Astrocyte (in vitro differentiated cells and primary cell): ENCODE data around the gene RALGAPA1. TPM values are rescaled to one million over a fixed set of nuclear protein-coding genes. Genes with fewer than 3 reads are reported as not detected.

Experiments
- DNase-seq: peaks from one replicate; pipeline ENCODE4 v3.0.0-alpha.2; 2010; ENCODE audit warnings: low read depth
- FAIRE-seq: peaks from 2 replicates; lab custom pipeline; 2011; peaks lifted over from hg19 to GRCh38; lab: Jason Lieb, UNC
- H2AFZ ChIP-seq: 2 replicates; pipeline ENCODE4 v1.6.0; 2012; ENCODE audit warnings: low read depth, low read length, inconsistent platforms
- H3K27ac ChIP-seq: 2 replicates; pipeline ENCODE4 v1.5.1; 2011; ENCODE audit warnings: low read depth, low read length, inconsistent platforms
- H3K27me3 ChIP-seq: 2 replicates; pipeline ENCODE4 v1.6.0; 2011; ENCODE audit warnings: low read length, inconsistent platforms; ENCODE audit not compliant: insufficient read depth
- H3K36me3 ChIP-seq: 2 replicates; pipeline ENCODE4 v1.5.1; 2011; ENCODE audit warnings: low read length, inconsistent platforms; ENCODE audit not compliant: insufficient read depth
- H3K4me1 ChIP-seq: 2 replicates; pipeline ENCODE4 v1.5.1; 2011; ENCODE audit warnings: low read length, inconsistent platforms; ENCODE audit not compliant: insufficient read depth
- H3K4me2 ChIP-seq: 2 replicates; pipeline ENCODE4 v1.6.0; 2012; ENCODE audit warnings: low read length, inconsistent platforms
- H3K4me3 ChIP-seq: 2 replicates; pipeline ENCODE4 v1.5.1; 2011; ENCODE audit warnings: low read depth, mild to moderate bottlenecking, low read length, inconsistent platforms; ENCODE audit not compliant: insufficient read depth
- H3K79me2 ChIP-seq: 2 replicates; pipeline ENCODE4 v1.6.0; 2012; ENCODE audit warnings: mild to moderate bottlenecking, low read length, inconsistent platforms; ENCODE audit not compliant: insufficient read depth
- H3K9ac ChIP-seq: 2 replicates; pipeline ENCODE4 v1.6.0; 2012; ENCODE audit warnings: mild to moderate bottlenecking, low read length, inconsistent platforms
- H3K9me3 ChIP-seq: 2 replicates; pipeline ENCODE4 v1.5.1; 2012; ENCODE audit warnings: low read depth, mild to moderate bottlenecking, low read length, inconsistent platforms; ENCODE audit not compliant: insufficient read depth
- H4K20me1 ChIP-seq: 2 replicates; pipeline ENCODE4 v1.6.0; 2012; ENCODE audit warnings: low read length, inconsistent platforms; ENCODE audit not compliant: insufficient read depth
- H3K27ac Mint-ChIP-seq: one replicate; pipeline ENCODE4 v1.8.0; 2021; ENCODE audit warnings: mild to moderate bottlenecking, mixed read lengths; ENCODE audit not compliant: unreplicated experiment
- H3K27me3 Mint-ChIP-seq: one replicate; pipeline ENCODE4 v1.8.0; 2021; ENCODE audit warnings: low read depth, mixed read lengths; ENCODE audit not compliant: unreplicated experiment
- H3K36me3 Mint-ChIP-seq: one replicate; pipeline ENCODE4 v1.8.0; 2021; ENCODE audit warnings: low read depth, mixed read lengths; ENCODE audit not compliant: unreplicated experiment
- H3K4me1 Mint-ChIP-seq: one replicate; pipeline ENCODE4 v1.8.0; 2021; ENCODE audit warnings: low read depth, mixed read lengths; ENCODE audit not compliant: unreplicated experiment
- H3K4me3 Mint-ChIP-seq: one replicate; pipeline ENCODE4 v1.8.0; 2021; ENCODE audit warnings: mild to moderate bottlenecking, moderate library complexity, mixed read lengths; ENCODE audit not compliant: unreplicated experiment
- H3K9me3 Mint-ChIP-seq: one replicate; pipeline ENCODE4 v1.8.0; 2021; ENCODE audit warnings: mild to moderate bottlenecking, mixed read lengths; ENCODE audit not compliant: unreplicated experiment
- EZH2 ChIP-seq: IDR thresholded peaks from 2 replicates; pipeline ENCODE4 v1.6.1; 2012; ENCODE audit warnings: mild to moderate bottlenecking, low read length, inconsistent platforms; ENCODE audit not compliant: insufficient read depth
- total RNA-seq: library from RNA; stranded (reverse); gene quantifications from 2 replicates; pipeline ENCODE4 v1.2.1, GENCODE V29; 2021
- TF ChIP-seq, protein P1 (sequence below): IDR thresholded peaks from 2 replicates; pipeline ENCODE4 v1.5.1; 2011; ENCODE audit warnings: low read depth, mild to moderate bottlenecking, inconsistent platforms, low read length, moderate library complexity; ENCODE audit not compliant: insufficient read depth

Gene RALGAPA1
- total RNA-seq, 1 donor from 2014 or later = 24.8 TPM

DNA sequence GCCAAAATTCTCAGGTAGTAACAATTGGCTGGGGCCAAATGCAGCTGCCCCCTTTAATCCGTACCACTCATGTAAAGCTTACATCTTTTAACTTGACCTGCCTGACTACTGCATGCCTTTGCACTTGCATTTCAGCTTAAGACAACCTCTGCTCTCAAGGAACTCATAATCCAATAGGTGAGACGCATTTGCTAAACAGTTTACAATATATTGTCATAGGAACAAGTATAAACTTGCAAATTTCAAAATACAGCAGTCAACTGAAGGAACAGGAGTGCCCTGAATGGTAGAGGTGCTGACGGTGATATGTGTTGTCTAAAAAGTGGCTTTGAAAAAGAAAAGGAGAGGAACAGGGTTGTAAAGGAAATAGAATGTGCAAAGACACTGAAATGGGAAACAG is 13.4 kb upstream of the RALGAPA1 start:
- FAIRE-seq (no peak), DNase-seq (no peak)
- H3K27me3 Mint-ChIP-seq = no peaks in the 10 kb centered on the region
- TF ChIP-seq, protein P1, sequence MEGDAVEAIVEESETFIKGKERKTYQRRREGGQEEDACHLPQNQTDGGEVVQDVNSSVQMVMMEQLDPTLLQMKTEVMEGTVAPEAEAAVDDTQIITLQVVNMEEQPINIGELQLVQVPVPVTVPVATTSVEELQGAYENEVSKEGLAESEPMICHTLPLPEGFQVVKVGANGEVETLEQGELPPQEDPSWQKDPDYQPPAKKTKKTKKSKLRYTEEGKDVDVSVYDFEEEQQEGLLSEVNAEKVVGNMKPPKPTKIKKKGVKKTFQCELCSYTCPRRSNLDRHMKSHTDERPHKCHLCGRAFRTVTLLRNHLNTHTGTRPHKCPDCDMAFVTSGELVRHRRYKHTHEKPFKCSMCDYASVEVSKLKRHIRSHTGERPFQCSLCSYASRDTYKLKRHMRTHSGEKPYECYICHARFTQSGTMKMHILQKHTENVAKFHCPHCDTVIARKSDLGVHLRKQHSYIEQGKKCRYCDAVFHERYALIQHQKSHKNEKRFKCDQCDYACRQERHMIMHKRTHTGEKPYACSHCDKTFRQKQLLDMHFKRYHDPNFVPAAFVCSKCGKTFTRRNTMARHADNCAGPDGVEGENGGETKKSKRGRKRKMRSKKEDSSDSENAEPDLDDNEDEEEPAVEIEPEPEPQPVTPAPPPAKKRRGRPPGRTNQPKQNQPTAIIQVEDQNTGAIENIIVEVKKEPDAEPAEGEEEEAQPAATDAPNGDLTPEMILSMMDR = no peak
- no peak for TF ChIP-seq EZH2
- peaks cover 5% of the 10 kb centered on the region for H4K20me1 ChIP-seq
- H3K27ac ChIP-seq = no peak overlapping the region
- H2AFZ ChIP-seq = no peak overlapping the region
- H3K36me3 Mint-ChIP-seq = no peaks in the 10 kb centered on the region
- H3K27me3 ChIP-seq = peaks cover 4% of the 10 kb centered on the region
- H3K79me2 ChIP-seq = peaks cover 7% of the 10 kb centered on the region
- no peak overlapping the region for H3K9ac ChIP-seq
- no peaks in the 10 kb centered on the region for H3K9me3 ChIP-seq
- H3K4me3 ChIP-seq = no peak overlapping the region
- H3K36me3 ChIP-seq = no peaks in the 10 kb centered on the region
- no peaks in the 10 kb centered on the region for H3K4me1 Mint-ChIP-seq
- no peak overlapping the region for H3K4me2 ChIP-seq
- no peaks in the 10 kb centered on the region for H3K9me3 Mint-ChIP-seq
- H3K27ac Mint-ChIP-seq = no peak overlapping the region
- peaks cover 6% of the 10 kb centered on the region for H3K4me1 ChIP-seq
- no peak overlapping the region for H3K4me3 Mint-ChIP-seq

DNA sequence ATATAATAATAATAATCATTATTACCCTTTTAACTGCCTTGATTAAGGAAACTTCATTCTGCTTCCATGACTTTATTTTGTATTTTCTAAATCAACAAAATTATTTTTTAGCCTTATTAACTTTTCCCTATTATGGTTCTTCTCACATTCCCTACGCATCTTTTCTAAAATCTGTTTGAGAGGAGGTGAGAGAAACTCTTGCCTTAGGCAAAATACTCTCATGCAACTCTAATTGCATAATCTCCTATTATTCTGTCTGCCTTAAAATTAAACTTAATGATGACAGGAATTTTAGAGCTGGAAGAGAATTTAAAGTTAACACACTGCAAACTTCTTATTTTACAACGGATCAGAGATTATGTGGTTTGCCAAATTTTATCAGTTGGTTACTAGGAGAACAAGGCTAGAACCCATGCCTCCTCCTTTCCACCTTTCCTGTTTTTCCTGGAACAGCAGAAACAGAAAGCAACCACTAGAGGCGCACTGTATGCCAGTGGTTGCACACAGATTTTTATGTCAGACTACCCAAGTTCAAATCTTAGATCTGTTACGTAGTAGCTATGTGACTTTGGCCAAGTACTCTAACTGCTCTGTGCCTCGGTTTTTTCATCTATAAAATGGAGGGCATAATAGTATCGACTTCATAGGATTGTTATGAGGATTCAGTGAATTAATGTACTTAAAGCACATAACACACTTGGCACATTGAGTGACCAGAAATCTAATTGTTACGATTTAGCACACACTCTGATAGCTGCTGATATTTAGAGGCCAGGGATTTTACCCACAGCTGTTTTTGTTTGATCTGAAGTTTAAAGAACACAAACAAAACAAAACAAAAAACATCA is 12.7 kb upstream of the RALGAPA1 start:
- Histone ChIP-seq H4K20me1 (no peaks in the 10 kb centered on the region), H3K4me2 (no peak overlapping the region), H3K79me2 (peaks cover under 1% of the 10 kb centered on the region), H2AFZ (no peak overlapping the region), H3K27ac (no peak overlapping the region), H3K4me3 (no peak overlapping the region), H3K9me3 (no peaks in the 10 kb centered on the region), H3K27me3 (peaks cover 4% of the 10 kb centered on the region), H3K9ac (no peak overlapping the region), H3K36me3 (no peaks in the 10 kb centered on the region), H3K4me1 (no peaks in the 10 kb centered on the region)
- TF ChIP-seq EZH2 = no peak
- TF ChIP-seq, protein P1 = peak; percentile 88
- peak; percentile 6 for DNase-seq
- H3K9me3 Mint-ChIP-seq = no peaks in the 10 kb centered on the region
- H3K36me3 Mint-ChIP-seq = no peaks in the 10 kb centered on the region
- H3K27ac Mint-ChIP-seq = no peak overlapping the region
- H3K4me1 Mint-ChIP-seq = no peaks in the 10 kb centered on the region
- H3K27me3 Mint-ChIP-seq = no peaks in the 10 kb centered on the region
- H3K4me3 Mint-ChIP-seq = no peak overlapping the region
- FAIRE-seq = no peak
